Right renal pelvis (tissue), 4 donors: ENCODE measurements around the gene GC. TPM values are rescaled to one million over a fixed set of nuclear protein-coding genes. Genes with fewer than 3 reads are reported as not detected.
A peak's percentile ranks its signal among the peaks of the same experiment; 100 is the strongest.
"Not testable (repeated sequence)": the region's sequence is repeated elsewhere in the genome, so short reads cannot be mapped to it uniquely, and the experiment has no call there.

Experiments used
- DNase-seq, 4 donors: peaks; one replicate each; pipeline ENCODE4 v3.0.0-alpha.2; 2013; ENCODE audit warnings: low read depth in 4 of 4, low spot score in 3 of 4, missing footprints in 1 of 4
- polyA plus RNA-seq, 4 donors: library from polyadenylated mRNA; unstranded; fragments of 120-200 nt; gene quantifications; one replicate each; pipeline ENCODE4 v1.2.1, GENCODE V29; 2013; ENCODE audit not compliant: insufficient read length in 4 of 4

Gene GC
- polyA plus RNA-seq, 4 donors: 0.17 to 0.73 (median 0.47) TPM

DNA sequence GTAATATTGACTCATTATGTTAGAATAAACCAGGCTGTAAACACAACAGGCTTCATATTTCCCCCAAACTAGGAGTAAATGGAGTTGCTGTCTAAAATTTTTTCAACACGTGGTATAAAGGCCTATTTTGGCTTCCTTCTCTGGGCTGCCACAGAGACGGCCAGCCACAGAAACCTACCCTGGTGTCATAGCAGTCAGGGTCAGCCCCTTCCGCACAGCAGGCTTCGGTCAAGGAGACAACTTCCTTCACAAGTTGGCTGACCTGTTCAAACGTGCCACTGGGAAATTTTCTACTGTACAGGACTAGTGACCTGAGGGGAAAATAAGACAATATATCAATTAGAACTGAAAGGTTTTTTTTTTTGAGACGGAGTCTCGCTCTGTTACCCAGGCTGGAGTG, 15.8 kb downstream of the GC start:
- no peak for DNase-seq

GRCh38 chr4:71765821-71766383, 18.0 kb downstream of the GC start:
- DNase-seq: no peak

- no peak for DNase-seq
Observed at GRCh38 chr4:71765350-71765749, 18.5 kb downstream of the GC start.

GRCh38 chr4:71752383-71753042, 31.4 kb downstream of the GC start:
- no peak for DNase-seq

GRCh38 chr4:71749008-71749594, 34.8 kb downstream of the GC start:
- no peak for DNase-seq

GRCh38 chr4:71746379-71746778, 37.5 kb downstream of the GC start:
- DNase-seq: no peak

DNA sequence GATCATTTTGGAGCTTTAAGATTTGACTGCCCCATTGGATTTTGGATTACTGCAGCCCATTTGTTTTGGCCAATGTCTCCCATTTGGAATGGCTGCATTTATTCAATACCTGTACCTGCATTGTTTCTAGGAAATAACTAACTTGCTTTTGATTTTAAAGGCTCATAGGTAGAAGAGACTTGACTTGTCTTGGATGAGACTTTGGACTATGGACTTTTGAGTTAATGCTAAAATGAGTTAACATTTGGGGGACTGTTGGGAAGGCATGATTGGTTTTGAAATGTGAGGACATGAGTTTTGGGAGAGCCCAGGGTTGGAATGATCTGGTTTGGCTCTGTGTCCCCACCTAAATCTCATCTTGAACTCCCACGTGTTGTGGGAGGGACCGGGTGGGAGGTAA, 45.1 kb downstream of the GC start:
- not testable (repeated sequence) for DNase-seq

GRCh38 chr4:71732706-71733105, 51.2 kb downstream of the GC start:
- DNase-seq: peak in 3 of 4 donors; percentile 14 to 20 (median 16)

DNA sequence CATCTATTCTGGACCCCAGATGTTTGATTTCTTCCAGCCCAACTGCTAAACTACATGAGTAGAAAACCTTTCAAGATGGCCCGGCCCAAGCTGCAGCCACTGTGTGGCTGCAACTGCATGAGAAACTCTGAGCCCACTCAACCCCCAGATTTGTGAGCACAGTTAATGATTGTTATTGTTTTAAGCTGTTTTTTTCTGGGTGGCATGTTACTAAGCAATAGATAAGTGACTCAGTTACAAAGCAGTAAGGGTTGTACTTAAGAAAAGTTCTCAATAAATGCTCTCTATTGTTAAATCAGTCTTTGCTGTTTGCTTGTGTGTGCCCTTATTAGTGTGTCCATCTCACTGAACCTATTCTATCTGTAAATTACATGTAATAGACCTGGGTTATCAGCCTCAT, 51.8 kb downstream of the GC start:
- DNase-seq: no peak

DNA sequence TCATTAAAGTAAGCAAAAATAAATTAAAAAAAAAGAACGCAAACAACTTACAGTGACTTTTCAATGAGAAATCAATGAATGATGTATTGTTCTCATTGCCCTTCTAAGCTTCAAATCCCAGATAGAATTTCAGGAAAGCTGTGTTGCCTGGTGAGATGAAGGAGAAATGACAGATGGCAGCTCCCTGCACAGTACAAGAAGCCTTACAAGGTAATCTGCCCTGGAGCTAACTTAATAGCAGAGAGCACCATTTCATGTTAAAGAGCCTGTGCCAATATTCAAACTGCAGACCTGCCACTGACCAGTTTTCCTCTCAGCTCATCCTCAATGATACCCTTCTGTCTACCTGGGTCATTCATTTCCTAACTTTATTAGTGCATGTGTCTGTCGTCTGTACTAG, 54.0 kb downstream of the GC start:
- DNase-seq: no peak

- DNase-seq: peak; percentile 15 to 25 (median 18)
Observed at GRCh38 chr4:71713611-71714203, 70.2 kb downstream of the GC start.

DNA sequence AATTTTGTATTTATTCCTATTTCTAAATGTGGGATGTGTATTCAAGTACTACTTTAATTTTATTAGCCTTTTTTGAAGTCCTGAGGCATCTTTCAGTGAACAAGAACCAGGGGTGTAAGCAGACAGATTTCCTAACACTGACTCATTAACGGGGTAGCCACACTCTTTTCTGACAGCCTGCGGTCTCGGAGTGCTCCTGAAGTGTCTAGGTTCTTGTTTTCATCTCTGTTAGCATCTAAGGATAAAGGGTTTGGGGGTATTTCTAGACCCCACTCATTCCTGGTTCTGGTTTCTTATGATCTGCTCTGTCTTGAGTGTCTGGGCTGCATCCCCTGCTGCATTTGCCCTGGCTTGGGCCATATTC, 71.9 kb downstream of the GC start:
- no peak for DNase-seq

GRCh38 chr4:71711044-71711984, 72.6 kb downstream of the GC start:
- DNase-seq: no peak

DNA sequence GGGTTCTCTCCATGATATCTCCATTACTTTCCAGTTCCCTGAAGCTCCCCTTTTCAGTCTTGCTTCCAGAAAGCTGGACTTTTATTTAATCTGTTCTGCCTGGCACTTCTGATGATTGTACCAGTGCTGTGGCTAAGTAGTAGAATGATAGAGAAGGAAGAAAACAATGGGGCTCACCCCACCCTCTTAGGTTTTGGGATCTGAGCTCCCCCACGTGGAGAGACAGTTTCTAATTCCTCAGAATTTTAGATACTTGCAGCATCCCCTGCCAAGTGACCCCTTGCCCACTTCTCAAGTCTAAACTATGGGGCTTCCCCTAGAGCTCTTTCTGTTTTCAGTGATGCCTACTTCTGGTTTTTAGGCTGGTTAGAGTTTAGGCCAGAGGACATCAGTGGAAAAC, 73.9 kb downstream of the GC start:
- no peak for DNase-seq

GRCh38 chr4:71698141-71698540, 85.7 kb downstream of the GC start:
- DNase-seq: no peak

DNA sequence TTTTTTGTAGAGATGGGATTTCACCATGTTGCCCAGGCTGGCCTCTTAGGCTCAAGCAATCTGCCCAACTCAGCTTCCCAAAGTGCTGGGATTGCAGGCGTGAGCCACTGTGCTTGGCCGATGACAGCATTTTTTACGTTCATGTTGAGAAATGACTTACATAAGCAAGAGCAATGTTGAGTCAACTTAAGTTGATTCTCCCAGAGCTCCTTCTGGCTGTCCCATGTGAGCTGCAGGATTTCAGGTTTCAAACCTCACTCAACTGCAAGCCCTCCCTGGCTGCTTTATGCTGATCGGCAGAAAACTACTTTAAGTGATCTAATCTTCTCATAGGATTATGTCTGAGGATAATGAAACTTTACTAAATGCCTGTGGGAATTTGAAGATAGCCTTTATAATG, 86.8 kb downstream of the GC start:
- DNase-seq: no peak

DNA sequence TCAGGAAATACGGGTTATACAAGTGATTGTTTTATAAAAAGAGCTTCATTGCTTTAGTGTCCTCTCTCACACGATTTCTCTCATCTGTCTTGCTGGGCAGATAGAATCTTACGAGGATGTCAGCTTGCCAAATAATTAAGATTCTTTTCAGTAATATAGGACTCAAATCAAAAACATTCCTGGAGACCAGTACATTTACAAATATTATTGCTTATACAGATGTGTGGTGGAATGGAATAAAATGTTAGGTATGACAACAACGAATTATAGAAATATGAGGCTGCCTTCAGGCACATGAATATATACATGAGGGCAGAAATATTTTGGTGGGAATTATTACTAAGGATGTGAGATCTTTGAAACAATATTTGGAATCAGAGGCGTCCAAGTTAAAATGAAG, 88.9 kb downstream of the GC start:
- no peak for DNase-seq

DNA sequence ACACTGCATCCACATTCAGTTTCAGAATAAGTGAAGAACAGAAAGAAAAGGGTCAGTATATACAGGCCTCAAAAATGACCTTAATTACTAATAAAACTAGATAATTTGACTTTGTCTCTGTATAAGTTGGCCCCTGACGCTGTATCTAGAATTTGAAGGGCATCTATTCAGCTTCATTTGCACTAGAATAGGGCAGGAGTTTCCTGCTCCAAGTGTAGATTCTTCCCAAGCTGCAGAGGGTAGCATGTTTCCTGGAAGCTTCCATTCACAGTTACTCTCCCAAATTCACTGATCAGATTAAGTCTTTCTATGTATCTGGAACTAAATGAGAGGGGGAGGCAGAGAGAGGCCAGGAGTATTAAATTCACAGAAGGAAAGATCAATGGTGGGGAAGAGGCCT, 90.9 kb downstream of the GC start:
- DNase-seq: no peak

DNA sequence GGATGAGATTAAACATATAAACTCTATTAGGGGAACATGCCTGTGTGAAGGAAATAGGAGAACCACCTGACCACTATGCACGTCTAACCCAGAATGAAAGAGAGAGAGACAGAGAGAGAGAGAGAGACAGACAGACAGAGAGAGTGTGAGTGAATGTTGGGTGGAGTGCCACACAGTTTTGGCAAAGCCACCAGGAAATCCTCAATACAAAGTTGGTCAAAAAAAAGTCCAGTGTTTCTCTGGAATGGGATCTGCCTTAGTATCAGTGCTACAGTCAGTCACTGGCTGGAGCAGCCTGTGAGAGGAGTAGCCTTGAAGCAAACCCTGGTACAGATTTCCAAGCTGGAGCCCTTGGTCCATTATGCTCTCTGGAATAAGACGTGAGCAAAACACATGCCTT, 91.7 kb downstream of the GC start:
- DNase-seq: no peak
